Panc1 (cell line): ENCODE data around the gene MAGEC1. TPM values are rescaled to one million over a fixed set of nuclear protein-coding genes. Genes with fewer than 3 reads are reported as not detected.
"Not testable (repeated sequence)": the region's sequence is repeated elsewhere in the genome, so short reads cannot be mapped to it uniquely, and the experiment has no call there.

Experiments used
- ATAC-seq: fragments of 200-7000 bp; cut with Tn5 transposase; 2 replicates; pipeline ENCODE4 v1.9.1; 2020; ENCODE audit warnings: mild to moderate bottlenecking, moderate library complexity
- BruUV-seq: library from RNA; stranded (reverse); fragments of 400-500 nt; replicated peaks from 2 replicates; lab custom pipeline; 2021; lab: Mats Ljungman, UMichigan
- CTCF ChIA-PET: fragments of 300-600 bp; sonication (Branson Sonifier 250); formaldehyde crosslinking; loops from one replicate; lab custom pipeline; 2022; ENCODE audit warnings: antibody characterized with exemption; lab: Charles Lee
- POLR2A ChIA-PET: fragments of 300-600 bp; sonication (Branson Sonifier 250); formaldehyde crosslinking; loops from one replicate; lab custom pipeline; 2022; ENCODE audit warnings: antibody characterized with exemption; lab: Charles Lee
- DNase-seq: peaks from one replicate; pipeline ENCODE4 v3.0.0-alpha.2; 2010; ENCODE audit warnings: low read depth, low spot score
- H3K27ac ChIP-seq: 2 replicates; pipeline ENCODE4 v1.5.1; 2011; ENCODE audit warnings: mild to moderate bottlenecking, low read length, inconsistent platforms
- H3K27me3 ChIP-seq: fragments of 200-500 bp; sonication (Bioruptor generic); 2 replicates; pipeline ENCODE4 v1.6.0; 2014; ENCODE audit warnings: low read length, inconsistent platforms; ENCODE audit not compliant: control insufficient read depth, insufficient read depth
- H3K36me3 ChIP-seq: fragments of 200-500 bp; sonication (Bioruptor generic); 2 replicates; pipeline ENCODE4 v1.5.1; 2014; ENCODE audit warnings: inconsistent platforms, mild to moderate bottlenecking, low read length, moderate library complexity; ENCODE audit not compliant: control insufficient read depth, insufficient read depth
- H3K4me1 ChIP-seq: 2 replicates; pipeline ENCODE4 v1.5.1; 2011; ENCODE audit warnings: inconsistent platforms, mild to moderate bottlenecking, low read length, moderate library complexity; ENCODE audit not compliant: control insufficient read depth, insufficient read depth
- H3K4me3 ChIP-seq, 2 experiments: 2 replicates each; pipeline ENCODE4 v1.5.1; 2011 to 2012; ENCODE audit warnings: low read depth in 2 of 2, low read length in 2 of 2, mild to moderate bottlenecking in 2 of 2, inconsistent platforms in 1 of 2, moderate library complexity in 1 of 2
- H3K9me3 ChIP-seq: fragments of 200-500 bp; sonication (Bioruptor generic); 2 replicates; pipeline ENCODE4 v1.5.1; 2014; ENCODE audit warnings: low read depth, mild to moderate bottlenecking, inconsistent platforms, low read length, moderate library complexity; ENCODE audit not compliant: control insufficient read depth, insufficient read depth
- CTCF ChIP-seq: fragments of 450-650 bp; IDR thresholded peaks from 2 replicates; pipeline ENCODE4 v1.5.1; 2017; ENCODE audit warnings: mild to moderate bottlenecking
- POLR2AphosphoS5 ChIP-seq: IDR thresholded peaks from 2 replicates; pipeline ENCODE4 v1.6.1; 2012; ENCODE audit warnings: mild to moderate bottlenecking, low read depth, low read length, moderate library complexity
- SIN3A ChIP-seq: IDR thresholded peaks from 2 replicates; pipeline ENCODE4 v1.6.1; 2012; ENCODE audit warnings: low read depth, mild to moderate bottlenecking, low read length, moderate library complexity, borderline replicate concordance; ENCODE audit not compliant: insufficient read depth
- TCF7L2 ChIP-seq: IDR thresholded peaks from 2 replicates; pipeline ENCODE4 v1.6.1; 2011; ENCODE audit warnings: mild to moderate bottlenecking, low read depth, low read length, inconsistent platforms
- in situ Hi-C: cut with HindIII; loops from 2 replicates; pipeline ENCODE4 v1.10.0; 2016; ENCODE audit warnings: low sequenced_read_pairs, low pct_unique_long_range_greater_than_20kb
- intact Hi-C: fragments of 100-400 bp; cut with micrococcal nuclease; formaldehyde crosslinking; loops from one replicate; pipeline ENCODE4 v1.10.0; 2022; ENCODE audit not compliant: unreplicated experiment
- total RNA-seq: library from RNA; stranded (reverse); gene quantifications from one replicate; pipeline ENCODE4 v1.2.1, GENCODE V29; 2021; ENCODE audit not compliant: unreplicated experiment
- TF ChIP-seq, protein P1 (sequence below), 2 experiments: IDR thresholded peaks; 2 replicates each; pipeline ENCODE4 v1.6.1; 2011 to 2012; ENCODE audit warnings: low read depth in 2 of 2, control low read depth in 1 of 2, low read length in 1 of 2, mild to moderate bottlenecking in 1 of 2, moderate library complexity in 1 of 2; ENCODE audit not compliant: insufficient read depth in 1 of 2

Gene MAGEC1
- total RNA-seq, 1 experiment from 2014 or later = not detected

DNA sequence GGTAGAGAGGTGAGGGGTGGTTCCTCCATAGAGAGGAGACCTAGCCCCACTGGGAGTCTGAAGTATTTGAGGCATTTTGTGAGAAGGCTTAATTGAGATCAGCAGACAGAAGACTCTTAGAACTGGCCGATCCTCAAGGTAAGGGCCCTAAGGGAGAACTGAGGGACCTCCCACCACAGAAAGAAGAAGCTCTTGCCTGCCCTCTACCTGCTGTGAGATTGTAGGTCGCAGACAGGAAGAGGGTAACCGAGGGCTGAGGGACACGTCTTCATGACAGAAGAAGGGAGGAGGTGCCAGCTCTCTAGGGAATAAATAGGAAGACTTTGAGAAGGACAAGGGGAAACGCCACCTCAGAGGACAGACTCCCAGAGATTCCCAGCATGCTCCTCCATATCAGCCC lies 24.1 kb upstream of the MAGEC1 start:
- in situ Hi-C loops (no loop called here), intact Hi-C loops (no loop called here)
- CTCF ChIA-PET = no interaction called here
- BruUV-seq = no TSS peak
- Histone ChIP-seq H3K4me3 (no peak overlapping the region), H3K4me1 (no peaks in the 10 kb centered on the region), H3K36me3 (no peaks in the 10 kb centered on the region), H3K27ac (no peak overlapping the region), H3K9me3 (no peaks in the 10 kb centered on the region), H3K27me3 (no peaks in the 10 kb centered on the region)
- POLR2A ChIA-PET = no interaction called here
- TF ChIP-seq SIN3A (no peak), POLR2AphosphoS5 (no peak), CTCF (no peak), TCF7L2 (no peak)
- TF ChIP-seq, protein P1, sequence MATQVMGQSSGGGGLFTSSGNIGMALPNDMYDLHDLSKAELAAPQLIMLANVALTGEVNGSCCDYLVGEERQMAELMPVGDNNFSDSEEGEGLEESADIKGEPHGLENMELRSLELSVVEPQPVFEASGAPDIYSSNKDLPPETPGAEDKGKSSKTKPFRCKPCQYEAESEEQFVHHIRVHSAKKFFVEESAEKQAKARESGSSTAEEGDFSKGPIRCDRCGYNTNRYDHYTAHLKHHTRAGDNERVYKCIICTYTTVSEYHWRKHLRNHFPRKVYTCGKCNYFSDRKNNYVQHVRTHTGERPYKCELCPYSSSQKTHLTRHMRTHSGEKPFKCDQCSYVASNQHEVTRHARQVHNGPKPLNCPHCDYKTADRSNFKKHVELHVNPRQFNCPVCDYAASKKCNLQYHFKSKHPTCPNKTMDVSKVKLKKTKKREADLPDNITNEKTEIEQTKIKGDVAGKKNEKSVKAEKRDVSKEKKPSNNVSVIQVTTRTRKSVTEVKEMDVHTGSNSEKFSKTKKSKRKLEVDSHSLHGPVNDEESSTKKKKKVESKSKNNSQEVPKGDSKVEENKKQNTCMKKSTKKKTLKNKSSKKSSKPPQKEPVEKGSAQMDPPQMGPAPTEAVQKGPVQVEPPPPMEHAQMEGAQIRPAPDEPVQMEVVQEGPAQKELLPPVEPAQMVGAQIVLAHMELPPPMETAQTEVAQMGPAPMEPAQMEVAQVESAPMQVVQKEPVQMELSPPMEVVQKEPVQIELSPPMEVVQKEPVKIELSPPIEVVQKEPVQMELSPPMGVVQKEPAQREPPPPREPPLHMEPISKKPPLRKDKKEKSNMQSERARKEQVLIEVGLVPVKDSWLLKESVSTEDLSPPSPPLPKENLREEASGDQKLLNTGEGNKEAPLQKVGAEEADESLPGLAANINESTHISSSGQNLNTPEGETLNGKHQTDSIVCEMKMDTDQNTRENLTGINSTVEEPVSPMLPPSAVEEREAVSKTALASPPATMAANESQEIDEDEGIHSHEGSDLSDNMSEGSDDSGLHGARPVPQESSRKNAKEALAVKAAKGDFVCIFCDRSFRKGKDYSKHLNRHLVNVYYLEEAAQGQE (IDR thresholded peaks at IDR 0.05; ENCODE audit: insufficient read depth in 1 of 2, low read depth in 2 of 2, low read length in 1 of 2) = no peak
- ATAC-seq = no peak
- no peak for DNase-seq

GRCh38 chrX:141888811-141889210 lies 14.9 kb upstream of the MAGEC1 start:
- in situ Hi-C loops, BruUV-seq, intact Hi-C loops, H3K9me3 ChIP-seq, CTCF ChIA-PET, POLR2A ChIA-PET, H3K36me3 ChIP-seq, H3K4me1 ChIP-seq, H3K27ac ChIP-seq, DNase-seq, H3K4me3 ChIP-seq, H3K27me3 ChIP-seq, ATAC-seq: not testable (repeated sequence)

GRCh38 chrX:141894733-141895132 lies 9.0 kb upstream of the MAGEC1 start:
- Histone ChIP-seq H3K27me3 (no peaks in the 10 kb centered on the region), H3K9me3 (no peaks in the 10 kb centered on the region), H3K36me3 (no peaks in the 10 kb centered on the region), H3K4me3 (no peak overlapping the region), H3K4me1 (no peaks in the 10 kb centered on the region), H3K27ac (no peak overlapping the region)
- no TSS peak for BruUV-seq
- CTCF ChIA-PET = no interaction called here
- intact Hi-C loops = no loop called here
- in situ Hi-C loops = no loop called here
- POLR2A ChIA-PET = no interaction called here
- ATAC-seq (no peak), DNase-seq (no peak)
- TF ChIP-seq, protein P1 (IDR thresholded peaks at IDR 0.05; ENCODE audit: insufficient read depth in 1 of 2, low read depth in 2 of 2, low read length in 1 of 2) = no peak
- TF ChIP-seq TCF7L2 (no peak), CTCF (no peak), POLR2AphosphoS5 (no peak), SIN3A (no peak)
